GM19324 (cell line): ENCODE measurements around the gene THRB.
"Not testable (repeated sequence)": the region's sequence is repeated elsewhere in the genome, so short reads cannot be mapped to it uniquely, and the experiment has no call there.

Experiments
- ATAC-seq: cut with Tn5 transposase; IDR thresholded peaks from one replicate; pipeline ENCODE4 v1.9.1; 2021; ENCODE audit warnings: mild to moderate bottlenecking, moderate library complexity; ENCODE audit not compliant: unreplicated experiment, low FRiP score

The THRB gene

GRCh38 chr3:24454856-24455255, 39.8 kb downstream of the THRB start:
- no peak for ATAC-seq

- no peak for ATAC-seq
These were observed 40.3 kb downstream of the THRB start for GRCh38 chr3:24454393-24454792.

GRCh38 chr3:24451461-24452099, 43.1 kb downstream of the THRB start:
- no peak for ATAC-seq

DNA sequence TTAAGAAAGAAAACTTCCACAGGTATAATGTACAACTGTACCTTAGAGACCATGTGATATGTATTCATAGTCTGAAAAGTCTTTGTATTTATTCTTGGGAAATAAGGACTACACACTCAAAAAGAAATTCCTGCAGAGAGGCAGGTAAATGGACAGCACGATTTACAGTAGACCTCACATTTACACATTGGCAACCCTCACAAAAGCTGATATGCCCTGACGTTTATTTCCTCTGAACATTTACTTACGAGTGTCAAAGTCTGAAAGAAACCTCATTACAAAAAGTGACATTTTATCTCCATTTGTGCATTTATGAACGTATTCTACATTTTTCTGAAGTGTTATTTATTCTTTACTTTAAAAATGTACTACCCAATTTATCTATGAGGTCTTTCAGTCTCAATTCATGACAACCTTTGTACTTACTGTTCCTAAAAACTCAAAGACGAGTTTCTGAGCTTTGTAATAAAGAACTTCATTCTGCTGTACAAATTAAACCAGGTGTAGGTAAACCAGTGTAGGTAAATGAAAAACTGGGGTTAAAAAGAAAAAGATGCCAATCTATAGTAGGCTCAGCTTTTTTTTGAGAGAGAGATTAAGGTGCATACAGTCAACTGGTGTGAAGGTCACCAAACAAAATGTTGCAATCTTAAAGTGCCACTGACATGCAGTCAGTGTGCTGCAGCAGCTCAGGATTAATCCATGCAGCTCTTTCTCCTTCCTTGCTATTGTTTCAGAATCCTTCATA, 44.3 kb downstream of the THRB start:
- ATAC-seq = no peak

DNA sequence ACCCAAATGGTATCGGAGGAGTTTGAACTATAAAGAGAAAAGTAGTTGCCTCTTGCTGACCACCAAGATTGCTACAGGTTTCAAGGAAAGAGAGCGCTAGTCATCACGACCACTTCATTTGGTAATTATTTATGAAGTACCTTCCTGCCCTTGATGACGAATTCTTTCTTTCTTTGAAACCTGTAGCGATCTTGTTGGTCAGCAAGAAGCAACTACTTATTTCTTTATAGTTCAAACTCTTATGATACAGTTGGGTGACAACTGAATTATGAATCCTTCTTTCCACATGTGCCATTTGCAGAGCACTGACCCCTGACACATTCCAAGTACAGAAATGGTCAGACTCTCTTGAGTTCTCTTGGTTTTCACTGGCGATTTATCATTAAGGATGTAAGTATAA, 46.8 kb downstream of the THRB start:
- no peak for ATAC-seq

GRCh38 chr3:24446032-24446431, 48.6 kb downstream of the THRB start:
- no peak for ATAC-seq

DNA sequence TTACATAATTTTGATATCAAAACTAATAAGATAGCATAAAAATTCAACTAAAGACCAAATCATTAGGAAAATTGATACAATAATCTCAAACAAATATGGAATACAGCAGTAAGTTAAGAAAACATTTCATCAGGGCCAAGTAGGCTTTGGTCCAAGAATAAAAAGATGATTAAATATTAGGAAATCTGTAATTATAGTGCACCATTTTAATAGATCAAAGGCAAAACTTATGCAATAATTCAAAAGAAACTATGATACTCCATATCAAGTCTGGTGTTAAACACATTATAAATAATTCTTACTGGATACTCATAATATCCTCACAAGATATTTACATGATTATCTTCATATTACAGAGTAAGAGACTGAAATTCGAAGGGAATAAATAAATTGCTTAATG, 51.2 kb downstream of the THRB start:
- ATAC-seq = no peak

GRCh38 chr3:24440760-24441464, 53.7 kb downstream of the THRB start:
- no peak for ATAC-seq

DNA sequence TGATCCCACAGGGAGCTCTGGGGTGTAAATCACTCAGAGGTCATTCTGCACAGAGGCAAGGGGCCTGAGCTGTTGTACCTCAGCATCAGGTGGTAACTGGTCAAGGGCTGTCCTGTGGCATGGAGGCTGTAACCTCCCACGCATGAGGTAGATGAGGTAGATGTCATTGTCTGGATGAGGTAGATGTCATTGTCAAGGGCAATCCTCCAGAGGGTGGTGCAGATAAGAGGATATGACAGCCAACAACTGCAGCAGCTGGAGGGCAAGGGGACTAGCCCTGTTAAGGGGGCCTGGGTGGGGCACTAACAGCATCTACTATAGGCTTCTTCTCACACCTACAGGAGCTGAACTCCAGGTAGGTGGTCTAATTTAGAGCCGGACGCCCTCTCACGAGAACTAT, 55.6 kb downstream of the THRB start:
- ATAC-seq = no peak

DNA sequence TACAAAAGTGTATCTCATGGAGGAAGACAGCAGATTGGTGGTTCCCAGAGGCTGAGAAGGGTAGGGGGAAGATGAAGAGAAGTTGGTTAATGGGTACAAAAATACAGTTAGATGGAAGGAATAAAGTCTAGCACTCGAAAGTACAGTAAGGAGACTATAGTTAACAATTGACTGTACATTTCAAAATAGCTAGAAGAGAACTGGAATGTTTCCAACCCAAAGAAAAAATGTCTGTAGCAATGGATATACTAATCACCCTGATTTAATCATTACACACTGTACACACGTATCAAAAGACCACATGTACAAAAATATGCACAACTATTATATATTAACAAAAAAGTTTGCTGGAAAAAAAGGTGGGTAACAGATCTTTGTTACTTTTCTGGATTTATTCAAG, 57.3 kb downstream of the THRB start:
- no peak for ATAC-seq

DNA sequence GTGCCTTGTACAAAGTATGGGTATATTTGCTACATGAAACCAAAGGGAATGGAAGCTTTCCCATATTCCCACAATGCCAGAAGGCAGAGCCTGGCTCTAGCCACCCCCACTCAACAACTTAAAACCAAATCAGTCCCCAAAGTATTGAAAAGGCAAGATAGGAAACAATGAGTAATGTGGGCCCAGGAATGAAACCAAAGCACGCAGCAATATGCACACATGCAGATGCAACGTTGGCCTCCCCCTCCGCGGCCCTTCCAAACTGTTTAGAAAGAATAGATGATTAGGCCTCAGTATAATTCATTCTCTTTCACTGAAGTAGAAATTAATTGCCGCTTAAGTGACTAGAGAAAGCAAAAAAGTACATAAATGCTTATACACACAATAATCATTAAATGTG, 59.1 kb downstream of the THRB start:
- ATAC-seq = no peak

- ATAC-seq = no peak
These were observed 60.0 kb downstream of the THRB start for GRCh38 chr3:24434651-24435050.

- no peak for ATAC-seq
These were observed 60.6 kb downstream of the THRB start for GRCh38 chr3:24433838-24434591.

DNA sequence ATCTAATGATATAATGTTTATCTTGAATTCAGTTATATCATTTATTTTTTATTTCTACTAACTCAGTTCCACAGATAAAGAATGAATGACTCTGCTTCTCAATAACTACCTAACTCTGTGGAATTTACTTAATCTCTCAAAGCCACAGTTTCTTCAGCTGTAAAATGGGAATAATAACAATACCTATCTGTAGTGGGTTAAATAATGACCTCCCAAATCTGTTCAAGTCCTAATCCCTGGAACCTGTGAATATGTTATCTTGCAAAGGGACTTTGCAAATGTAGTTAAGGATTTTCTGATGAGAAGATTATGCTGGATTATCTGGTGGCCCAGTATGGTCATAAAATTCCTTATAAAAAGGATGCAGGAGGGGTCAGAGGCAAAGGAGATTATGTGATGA, 61.7 kb downstream of the THRB start:
- no peak for ATAC-seq

- no peak for ATAC-seq
These were observed 66.2 kb downstream of the THRB start for GRCh38 chr3:24428481-24428880.

DNA sequence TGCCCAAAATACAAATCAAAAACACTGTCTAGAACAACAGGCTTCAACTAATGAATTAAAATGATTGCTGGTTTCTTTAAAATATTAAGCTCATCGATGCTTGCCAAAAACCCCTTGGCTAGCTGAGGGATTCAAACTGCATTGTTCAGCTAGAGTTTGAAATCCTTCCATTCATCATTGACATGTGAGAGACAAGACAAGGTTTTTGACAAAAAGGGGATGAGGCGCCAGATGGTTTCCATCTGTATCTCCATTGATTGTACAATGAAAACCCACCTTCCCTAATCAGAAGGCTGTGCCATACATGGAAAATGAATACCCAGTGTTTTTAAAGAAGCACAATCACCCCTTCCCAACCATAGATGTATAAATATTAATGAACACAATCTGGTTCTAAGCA, 67.8 kb downstream of the THRB start:
- no peak for ATAC-seq

DNA sequence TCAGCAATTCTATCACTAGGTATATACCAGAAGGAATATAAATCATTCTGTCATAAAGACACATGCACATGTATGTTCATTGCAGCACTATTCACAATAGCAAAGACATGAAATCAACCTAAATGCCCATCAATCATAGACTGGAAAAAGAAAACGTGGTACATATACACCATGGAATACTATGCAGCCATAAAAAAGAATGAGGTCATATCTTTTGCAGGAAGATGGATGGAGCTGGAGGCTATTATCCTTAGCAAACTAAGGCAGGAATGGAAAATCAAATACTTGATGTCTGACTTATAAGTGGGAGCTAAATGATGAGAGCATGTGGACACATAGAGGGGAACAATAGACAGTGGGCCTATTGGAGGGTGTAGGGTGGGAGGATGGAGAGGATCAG, 73.8 kb downstream of the THRB start:
- not testable (repeated sequence) for ATAC-seq

GRCh38 chr3:24420224-24420623, 74.4 kb downstream of the THRB start:
- no peak for ATAC-seq

DNA sequence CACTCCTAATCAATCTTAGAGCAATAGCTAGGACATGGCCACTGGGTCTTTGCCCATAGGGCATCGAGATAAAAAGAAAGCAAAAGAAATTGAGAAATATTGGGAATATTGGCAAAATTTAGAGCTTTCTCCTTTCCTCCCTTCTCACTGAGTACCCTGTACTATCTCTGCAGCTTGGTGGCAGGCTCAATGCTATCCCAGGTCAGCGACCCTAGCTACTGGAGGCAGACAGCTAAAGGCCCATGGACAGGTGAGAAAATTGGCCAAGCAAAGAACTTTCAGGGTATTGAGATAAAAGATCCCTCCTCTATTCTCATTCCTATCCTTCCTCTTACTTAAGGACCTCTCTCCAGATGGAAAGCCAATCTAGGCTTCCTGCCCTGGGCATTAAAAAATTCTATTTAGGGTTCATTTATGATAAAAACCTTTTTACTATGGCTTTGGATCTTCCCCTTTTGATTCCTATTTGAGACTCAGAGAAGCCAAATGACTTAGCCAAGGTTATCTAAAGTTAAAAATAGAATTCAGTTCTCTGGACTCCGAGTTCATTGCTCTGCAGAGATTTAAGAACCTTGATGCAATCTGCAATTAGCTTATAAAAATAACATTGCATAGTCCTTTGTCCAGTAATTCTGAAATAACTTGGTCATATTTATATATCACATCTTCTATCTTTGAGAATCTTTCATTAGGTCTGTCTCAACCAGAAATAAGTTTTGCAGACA, 75.4 kb downstream of the THRB start:
- ATAC-seq = no peak

GRCh38 chr3:24417730-24418129, 76.9 kb downstream of the THRB start:
- no peak for ATAC-seq
